HEK293T (cell line): Measurements from ENCODE around the gene RGSL1.

Experiments used
- FOXA1 ChIP-seq: fragments of 450-650 bp; IDR thresholded peaks from 2 replicates; pipeline ENCODE4 v1.6.1; 2016; ENCODE audit warnings: mild to moderate bottlenecking
- FOXK2 ChIP-seq: fragments of 450-650 bp; IDR thresholded peaks from 2 replicates; pipeline ENCODE4 v1.6.1; 2016; ENCODE audit warnings: mild to moderate bottlenecking
- FOXM1 ChIP-seq: fragments of 450-650 bp; IDR thresholded peaks from 2 replicates; pipeline ENCODE4 v1.6.1; 2017; ENCODE audit warnings: mild to moderate bottlenecking, borderline replicate concordance
- HDGF ChIP-seq: fragments of 450-650 bp; IDR thresholded peaks from 2 replicates; pipeline ENCODE4 v1.6.1; 2017; ENCODE audit warnings: antibody characterized with exemption, borderline replicate concordance
- LEF1 ChIP-seq: fragments of 450-650 bp; IDR thresholded peaks from 2 replicates; pipeline ENCODE4 v1.6.1; 2017; ENCODE audit warnings: mild to moderate bottlenecking, borderline replicate concordance
- SP1 ChIP-seq: fragments of 450-650 bp; IDR thresholded peaks from 2 replicates; pipeline ENCODE4 v1.6.1; 2017

DNA sequence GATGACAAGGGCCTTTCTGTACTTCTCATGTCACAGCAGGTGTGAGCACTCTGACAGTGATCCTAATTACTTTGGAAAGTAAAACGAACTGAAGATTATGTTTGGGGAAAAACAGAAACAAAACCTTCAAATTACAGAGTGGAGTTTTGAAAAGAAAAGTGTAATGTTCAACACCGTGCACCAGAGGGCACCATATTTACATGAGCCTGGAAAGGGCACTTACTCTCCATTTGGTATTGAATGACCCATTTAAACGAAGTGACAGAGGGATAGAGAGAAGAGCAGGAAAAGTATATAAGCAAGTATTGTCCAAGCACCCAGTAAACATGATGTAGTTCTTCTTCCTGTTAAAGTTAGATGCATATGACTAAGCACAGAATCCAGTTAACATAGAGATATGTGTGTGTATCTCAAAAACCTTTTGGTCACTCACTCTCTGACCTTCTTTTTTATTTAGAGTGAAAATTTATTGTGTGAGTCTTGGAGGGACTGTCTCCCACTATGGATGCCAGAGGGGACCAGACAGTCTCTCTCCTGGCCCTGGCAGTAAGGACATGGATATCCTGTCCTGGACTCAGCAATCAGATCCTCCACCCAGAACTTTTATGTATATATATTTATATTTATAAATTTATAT, 3.8 kb upstream of the RGSL1 start:
- no peak for TF ChIP-seq FOXK2
- no peak for TF ChIP-seq LEF1
- TF ChIP-seq FOXM1, result no peak
- TF ChIP-seq HDGF, result no peak
- no peak for TF ChIP-seq SP1
- TF ChIP-seq FOXA1, result no peak
